Esophagus muscularis mucosa (tissue), 4 donors: ENCODE measurements around the gene ACACB. TPM values are rescaled to one million over a fixed set of nuclear protein-coding genes. Genes with fewer than 3 reads are reported as not detected.

Source experiments
- DNase-seq: peaks from one replicate; pipeline ENCODE4 v3.0.0-alpha.2; 2017; ENCODE audit errors: extremely low spot score
- H3K27ac ChIP-seq, 4 donors: fragments of 200-600 bp; sonication (generic); replicated peaks in 1 of 4; 1 replicate in 3 of 4; 2 replicates in 1 of 4; pipeline ENCODE4 v1.5.1; 2016 to 2019; ENCODE audit warnings: mild to moderate bottlenecking in 1 of 4
- H3K27me3 ChIP-seq, 4 donors: fragments of 200-600 bp; sonication (generic); one replicate each; pipeline versions ENCODE4 v1.5.1 to v1.6.0; 2016 to 2019
- H3K36me3 ChIP-seq, 4 donors: fragments of 200-600 bp; sonication (generic); one replicate each; pipeline ENCODE4 v1.5.1; 2016 to 2019
- H3K4me1 ChIP-seq, 4 donors: fragments of 200-600 bp; sonication (generic); one replicate each; pipeline ENCODE4 v1.5.1; 2016 to 2019
- H3K4me3 ChIP-seq, 4 donors: fragments of 200-600 bp; sonication (generic); 1 replicate in 2 of 4; 2 replicates in 2 of 4; pipeline ENCODE4 v1.5.1; 2016 to 2019; ENCODE audit warnings: mild to moderate bottlenecking in 4 of 4, moderate library complexity in 1 of 4
- H3K9me3 ChIP-seq, 4 donors: fragments of 200-600 bp; sonication (generic); 1 replicate in 3 of 4; 2 replicates in 1 of 4; pipeline ENCODE4 v1.5.1; 2016 to 2019
- EP300 ChIP-seq: sonication (generic); formaldehyde crosslinking; IDR thresholded peaks from one replicate; pipeline ENCODE4 v1.6.1; 2017; ENCODE audit warnings: antibody characterized with exemption
- POLR2A ChIP-seq: fragments of 450-650 bp; IDR thresholded peaks from one replicate; pipeline ENCODE4 v1.6.1; 2017; ENCODE audit warnings: antibody characterized with exemption, moderate library complexity, mild to moderate bottlenecking, low read depth
- POLR2AphosphoS5 ChIP-seq, 2 donors: sonication (generic); formaldehyde crosslinking; IDR thresholded peaks; one replicate each; pipeline ENCODE4 v1.6.1; 2017; ENCODE audit warnings: antibody characterized with exemption in 2 of 2
- WGBS: methylation state at CpG from one replicate; pipeline ENCODE4 v1.1.5; 2018; 5-methylcytosine and 5-hydroxymethylcytosine counted together
- intact Hi-C: fragments of 100-400 bp; cut with DNase I; formaldehyde crosslinking; loops from one replicate; pipeline ENCODE4 v1.15.1; 2023
- total RNA-seq, 4 donors: library from RNA; depleted of rRNA; stranded (reverse); fragments of >200 nt; gene quantifications; one replicate each; pipeline versions ENCODE4 v1.1.0 to v1.2.1, GENCODE V29; 2016
- TF ChIP-seq, protein P1 (sequence below), 3 experiments: fragments of 200-600 bp in 2 of 3; fragments of 450-650 bp in 1 of 3; sonication (generic) in 2 of 3; IDR thresholded peaks; one replicate each; pipeline ENCODE4 v1.5.1; 2017 to 2019; ENCODE audit warnings: antibody characterized with exemption in 3 of 3, mild to moderate bottlenecking in 2 of 3, moderate library complexity in 1 of 3

Gene ACACB
- total RNA-seq, 4 donors from 2014 or later: 59.6 to 134 (median 108) TPM

DNA sequence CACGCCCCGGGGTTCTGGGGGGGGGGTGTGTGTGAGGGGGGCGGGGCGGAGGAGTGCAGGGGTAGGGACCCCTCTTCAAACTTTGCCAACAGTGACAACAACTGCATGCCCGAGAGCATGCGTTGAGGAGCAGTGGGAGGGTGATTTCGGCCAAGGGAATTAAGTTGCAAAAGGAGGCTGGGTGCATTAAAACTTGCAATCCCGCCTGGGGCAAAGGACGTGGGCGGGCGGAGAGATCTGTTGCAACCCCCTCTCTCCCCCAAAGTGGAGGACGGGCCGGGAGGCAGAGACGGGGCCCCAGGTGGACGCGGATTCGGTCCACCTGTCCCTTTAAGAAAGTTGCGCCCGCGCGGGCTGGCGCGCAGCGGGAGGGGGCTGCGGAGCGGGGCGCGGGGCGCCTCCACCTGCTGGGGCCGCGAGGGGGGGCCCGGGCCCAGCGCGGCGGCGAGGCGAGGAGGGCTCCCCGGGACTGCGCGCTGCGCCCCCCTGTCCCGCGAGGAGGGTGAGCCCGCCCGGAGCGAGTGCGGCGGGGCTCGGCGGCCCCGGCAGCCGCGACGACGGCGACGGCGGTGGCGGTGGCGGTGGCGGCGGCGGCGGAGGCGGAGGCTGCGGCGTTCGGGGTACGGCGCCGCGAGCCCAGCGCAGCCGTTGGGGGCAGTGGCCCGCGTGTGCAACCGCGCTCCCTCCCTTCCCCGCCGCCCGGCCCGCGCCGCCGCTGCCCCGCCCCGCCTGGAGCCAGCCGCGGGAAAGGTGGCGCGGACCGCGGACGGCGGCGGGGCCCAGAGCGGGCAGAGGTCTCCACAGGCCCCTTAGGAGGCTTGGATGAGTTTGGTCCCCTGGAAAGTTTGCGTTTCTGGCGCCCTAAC lies 193.2 kb downstream of the ACACB start:
- H3K27me3 ChIP-seq: peaks cover 0 to 48% (median 10%) of the 10 kb centered on the region in 4 donors
- H3K9me3 ChIP-seq: no peaks in the 10 kb centered on the region
- intact Hi-C loops: no loop called here
- WGBS: 0% methylated on average over 17 of the region's 99 CpGs
- TF ChIP-seq EP300 (no peak), POLR2A (no peak), POLR2AphosphoS5 (IDR thresholded peaks at IDR 0.05) (no peak)
- TF ChIP-seq, protein P1, sequence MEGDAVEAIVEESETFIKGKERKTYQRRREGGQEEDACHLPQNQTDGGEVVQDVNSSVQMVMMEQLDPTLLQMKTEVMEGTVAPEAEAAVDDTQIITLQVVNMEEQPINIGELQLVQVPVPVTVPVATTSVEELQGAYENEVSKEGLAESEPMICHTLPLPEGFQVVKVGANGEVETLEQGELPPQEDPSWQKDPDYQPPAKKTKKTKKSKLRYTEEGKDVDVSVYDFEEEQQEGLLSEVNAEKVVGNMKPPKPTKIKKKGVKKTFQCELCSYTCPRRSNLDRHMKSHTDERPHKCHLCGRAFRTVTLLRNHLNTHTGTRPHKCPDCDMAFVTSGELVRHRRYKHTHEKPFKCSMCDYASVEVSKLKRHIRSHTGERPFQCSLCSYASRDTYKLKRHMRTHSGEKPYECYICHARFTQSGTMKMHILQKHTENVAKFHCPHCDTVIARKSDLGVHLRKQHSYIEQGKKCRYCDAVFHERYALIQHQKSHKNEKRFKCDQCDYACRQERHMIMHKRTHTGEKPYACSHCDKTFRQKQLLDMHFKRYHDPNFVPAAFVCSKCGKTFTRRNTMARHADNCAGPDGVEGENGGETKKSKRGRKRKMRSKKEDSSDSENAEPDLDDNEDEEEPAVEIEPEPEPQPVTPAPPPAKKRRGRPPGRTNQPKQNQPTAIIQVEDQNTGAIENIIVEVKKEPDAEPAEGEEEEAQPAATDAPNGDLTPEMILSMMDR (IDR thresholded peaks at IDR 0.05): no peak
- peaks cover 16 to 23% (median 17%) of the 10 kb centered on the region in 4 donors for H3K4me1 ChIP-seq
- H3K36me3 ChIP-seq: no peaks in the 10 kb centered on the region
- peak overlapping the region; percentile 55 to 67 (median 56) for H3K4me3 ChIP-seq
- DNase-seq: no peak
- no peak overlapping the region for H3K27ac ChIP-seq

DNA sequence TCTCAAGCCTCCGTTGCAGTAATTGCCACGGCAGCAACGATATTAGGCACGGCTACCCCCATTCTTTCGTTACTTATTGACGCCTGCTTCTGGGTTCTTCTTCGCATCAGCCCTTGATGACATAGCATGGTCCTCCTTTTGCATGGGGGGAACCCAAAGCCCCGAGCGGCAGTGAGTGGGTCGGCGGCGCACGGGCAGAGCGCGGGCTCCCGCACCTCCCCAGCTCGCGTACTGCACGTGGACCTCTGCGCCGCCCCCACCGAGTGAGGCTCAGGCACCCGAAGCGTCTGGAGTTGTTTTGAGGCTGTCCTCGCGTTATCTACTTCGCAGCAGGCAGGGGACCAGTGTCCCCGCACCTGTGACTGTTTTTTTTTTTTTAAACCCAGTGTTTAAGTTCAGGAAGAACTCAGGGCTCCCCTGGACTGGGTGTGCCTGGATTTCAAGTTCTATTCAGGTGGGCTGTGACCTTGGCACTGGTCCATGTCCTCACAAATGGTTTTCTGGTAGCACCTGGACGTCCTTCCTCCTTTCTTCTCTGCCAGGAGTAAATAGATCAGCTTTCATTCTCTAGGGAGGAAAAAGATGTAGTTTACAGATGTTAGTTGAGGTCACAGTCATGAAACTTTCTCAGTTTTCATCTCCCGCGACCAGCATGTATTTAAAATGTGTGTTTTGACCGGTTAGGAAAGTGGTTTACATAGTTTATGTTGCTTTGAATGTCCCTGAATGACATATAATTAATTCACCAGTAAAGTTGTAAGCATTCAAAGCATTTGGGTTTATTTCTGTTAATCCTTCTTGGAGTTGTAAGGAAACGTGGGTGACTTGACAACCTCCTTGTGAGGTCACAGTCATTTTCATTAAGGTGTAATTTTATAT lies 194.1 kb downstream of the ACACB start:
- no peak overlapping the region for H3K27ac ChIP-seq
- intact Hi-C loops: no loop called here
- no peak for DNase-seq
- H3K4me1 ChIP-seq: peaks cover 16 to 23% (median 17%) of the 10 kb centered on the region in 4 donors
- peak overlapping the region; percentile 55 to 67 (median 56) for H3K4me3 ChIP-seq
- H3K9me3 ChIP-seq: no peaks in the 10 kb centered on the region
- no peaks in the 10 kb centered on the region for H3K36me3 ChIP-seq
- peaks cover 0 to 47% (median 10%) of the 10 kb centered on the region in 4 donors for H3K27me3 ChIP-seq
- TF ChIP-seq POLR2A (no peak), EP300 (no peak), POLR2AphosphoS5 (IDR thresholded peaks at IDR 0.05) (no peak)
- TF ChIP-seq, protein P1 (IDR thresholded peaks at IDR 0.05): no peak
- 8% methylated on average over 32 of the region's 33 CpGs for WGBS

Other genes starting within 250 kb of the ACACB start
- not detected for gene DAO, start 236.5 kb upstream of the ACACB start, total RNA-seq
- under 1 TPM in 3 of 4 donors, not detected in 1; under 0.01 to 0.33 (median 0.06) TPM for gene SVOP, start 95.5 kb upstream of the ACACB start, total RNA-seq
- gene USP30, start 64.0 kb upstream of the ACACB start, total RNA-seq: 10 to 100 TPM in 3 of 4 donors, 1 to 10 TPM in 1; 6.2 to 14.6 (median 12.2) TPM
- 10 to 100 TPM; 10.4 to 19.0 (median 13.6) TPM for gene ALKBH2, start 23.1 kb upstream of the ACACB start, total RNA-seq
- 10 to 100 TPM; 11.2 to 18.4 (median 14.3) TPM for gene UNG, start 19.0 kb upstream of the ACACB start, total RNA-seq
- not detected for gene FOXN4, start 192.7 kb downstream of the ACACB start, total RNA-seq
- not detected for gene MYO1H, start 231.3 kb downstream of the ACACB start, total RNA-seq